Retina (tissue), 1 donor: Measurements from ENCODE around the gene MEGF9.

ENCODE experiments used
- DNase-seq: peaks from one replicate; pipeline ENCODE4 v3.0.0-alpha.2; 2016

The MEGF9 gene

GRCh38 chr9:120702075-120702474, 12.2 kb downstream of the MEGF9 start:
- DNase-seq: no peak

- no peak for DNase-seq
These were observed 13.0 kb downstream of the MEGF9 start for GRCh38 chr9:120701248-120701647.

GRCh38 chr9:120698766-120699165, 15.5 kb downstream of the MEGF9 start:
- DNase-seq: no peak

GRCh38 chr9:120697448-120697847, 16.8 kb downstream of the MEGF9 start:
- no peak for DNase-seq

- DNase-seq: no peak
These were observed 17.6 kb downstream of the MEGF9 start for GRCh38 chr9:120696551-120697230.

- no peak for DNase-seq
These were observed 19.7 kb downstream of the MEGF9 start for GRCh38 chr9:120694559-120694958.

GRCh38 chr9:120693700-120694008, 20.6 kb downstream of the MEGF9 start:
- no peak for DNase-seq

GRCh38 chr9:120692901-120693699, 21.2 kb downstream of the MEGF9 start:
- no peak for DNase-seq

- no peak for DNase-seq
These were observed 23.9 kb downstream of the MEGF9 start for GRCh38 chr9:120690372-120690771.

- peak; percentile 67 for DNase-seq
These were observed 24.4 kb downstream of the MEGF9 start for GRCh38 chr9:120689860-120690259.

- no peak for DNase-seq
These were observed 25.5 kb downstream of the MEGF9 start for GRCh38 chr9:120688758-120689157.

- no peak for DNase-seq
These were observed 31.1 kb downstream of the MEGF9 start for GRCh38 chr9:120683150-120683549.

GRCh38 chr9:120681121-120681520, 33.1 kb downstream of the MEGF9 start:
- DNase-seq: no peak

GRCh38 chr9:120680579-120680978, 33.7 kb downstream of the MEGF9 start:
- DNase-seq: no peak

GRCh38 chr9:120680161-120680560, 34.1 kb downstream of the MEGF9 start:
- DNase-seq: no peak

- no peak for DNase-seq
These were observed 36.3 kb downstream of the MEGF9 start for GRCh38 chr9:120677965-120678364.

GRCh38 chr9:120676767-120677402, 37.4 kb downstream of the MEGF9 start:
- no peak for DNase-seq

- DNase-seq: no peak
These were observed 45.9 kb downstream of the MEGF9 start for GRCh38 chr9:120668399-120668798.

- no peak for DNase-seq
These were observed 50.3 kb downstream of the MEGF9 start for GRCh38 chr9:120663950-120664349.

- DNase-seq: no peak
These were observed 50.9 kb downstream of the MEGF9 start for GRCh38 chr9:120663380-120663779.

GRCh38 chr9:120662513-120662912, 51.8 kb downstream of the MEGF9 start:
- DNase-seq: no peak

- DNase-seq: no peak
These were observed 54.6 kb downstream of the MEGF9 start for GRCh38 chr9:120659676-120660075.

GRCh38 chr9:120659209-120659608, 55.1 kb downstream of the MEGF9 start:
- DNase-seq: no peak

GRCh38 chr9:120655005-120655622, 59.2 kb downstream of the MEGF9 start:
- DNase-seq: no peak
